Kidney (tissue), 14 donors: ENCODE results near the gene GNAI3. TPM values are rescaled to one million over a fixed set of nuclear protein-coding genes. Genes with fewer than 3 reads are reported as not detected.

Experiments used
- DNase-seq, 5 donors: peaks; one replicate each; pipeline ENCODE4 v3.0.0-alpha.2; 2013 to 2020
- FAIRE-seq: peaks from 2 replicates; lab custom pipeline; 2012; peaks lifted over from hg19 to GRCh38; lab: Jason Lieb, UNC
- H3K27ac ChIP-seq, 2 donors: one replicate each; pipeline ENCODE4 v1.7.0; 2013; ENCODE audit warnings: low read depth in 2 of 2, low read length in 2 of 2, inconsistent platforms in 1 of 2
- H3K27me3 ChIP-seq: one replicate; pipeline ENCODE4 v1.7.1; 2013; ENCODE audit warnings: low read length, inconsistent platforms; ENCODE audit not compliant: control insufficient read depth, insufficient read depth
- H3K36me3 ChIP-seq, 3 donors: one replicate each; pipeline versions ENCODE4 v1.7.0 to v1.7.1; 2013; ENCODE audit warnings: low read length in 3 of 3, control low read depth in 1 of 3, inconsistent platforms in 1 of 3; ENCODE audit not compliant: insufficient read depth in 3 of 3, control insufficient read depth in 2 of 3
- H3K4me1 ChIP-seq, 3 donors: one replicate each; pipeline versions ENCODE4 v1.7.0 to v1.7.1; 2013; ENCODE audit warnings: low read length in 3 of 3, inconsistent platforms in 1 of 3, low read depth in 1 of 3; ENCODE audit not compliant: control insufficient read depth in 2 of 3, insufficient read depth in 2 of 3
- H3K4me3 ChIP-seq, 3 donors: one replicate each; pipeline versions ENCODE4 v1.7.0 to v1.8.1; 2013; ENCODE audit warnings: low read length in 3 of 3, control low read depth in 1 of 3, inconsistent platforms in 1 of 3
- H3K9ac ChIP-seq, 3 donors: one replicate each; pipeline versions ENCODE4 v1.7.0 to v1.7.1; 2013; ENCODE audit warnings: low read length in 3 of 3, control low read depth in 1 of 3, inconsistent platforms in 1 of 3
- H3K9me3 ChIP-seq, 3 donors: one replicate each; pipeline versions ENCODE4 v1.7.0 to v1.7.1; 2013; ENCODE audit warnings: low read length in 3 of 3, control low read depth in 1 of 3, inconsistent platforms in 1 of 3; ENCODE audit not compliant: control insufficient read depth in 2 of 3, insufficient read depth in 1 of 3
- CTCF ChIP-seq: IDR thresholded peaks from 3 replicates; pipeline ENCODE4 v1.5.1; 2012; ENCODE audit warnings: mild to moderate bottlenecking, moderate library complexity, borderline replicate concordance; ENCODE audit not compliant: insufficient read depth; ENCODE audit errors: extremely low read depth
- intact Hi-C: fragments of 100-400 bp; cut with DNase I; formaldehyde crosslinking; loops from one replicate; pipeline ENCODE4 v1.11.1; 2022
- polyA plus RNA-seq: library from polyadenylated mRNA; stranded (reverse); fragments of 350-450 nt; fragmentation: Illumina TruSeq; extraction: RNeasy Lipid Tissue Mini Kit (QIAGEN cat#74804); gene quantifications from one replicate; pipeline ENCODE4 v1.2.3, GENCODE V29; 2014; ENCODE audit warnings: low read depth, low replicate concordance; ENCODE audit not compliant: insufficient read depth
- total RNA-seq: library from RNA; stranded (reverse); fragmentation: NEBNext Ultra II Directional; extraction: Animal tissue kit (Norgen Biotek cat#: 25700); gene quantifications from one replicate; pipeline ENCODE4 v1.2.1, GENCODE V29; 2021
- donor health status: control.
- donor health status: control.
- donor health status: control.
- donor health status: control.
- donor health status: control.
- donor health status: DM: yes; HTN: yes; CAD: no.
- donor health status: Normal renal cell carcinoma (clear cell type).

Gene GNAI3
- total and polyA plus RNA-seq, 2 donors from 2014 or later, result 4.2 to 8.0 TPM

- FAIRE-seq (no peak), DNase-seq (peak in 1 of 5 donors; percentile 62)
- Histone ChIP-seq H3K9ac (peak overlapping the region in 1 of 3 donors; percentile 99), H3K9me3 (no peaks in the 10 kb centered on the region), H3K27me3 (no peaks in the 10 kb centered on the region), H3K36me3 (peaks cover 0 to 2% (median 0%) of the 10 kb centered on the region in 3 donors), H3K4me1 (peaks cover 3 to 34% (median 6%) of the 10 kb centered on the region in 3 donors), H3K27ac (no peak overlapping the region), H3K4me3 (peak overlapping the region; percentile 44 to 95 (median 88))
- intact Hi-C loops, result loop anchor here (10.0 kb wide), 1 partner anchor 87 kb away; the partner anchor contains the start of gene GPR61
- TF ChIP-seq CTCF, result no peak
These were observed 73.1 kb downstream of the GNAI3 start for GRCh38 chr1:109621379-109622136.

- no peak for TF ChIP-seq CTCF
- DNase-seq (no peak), FAIRE-seq (no peak)
- intact Hi-C loops, result loop anchor here (10.0 kb wide), 1 partner anchor 88 kb away; the partner anchor contains the start of gene GPR61
- Histone ChIP-seq H3K27ac (no peak overlapping the region), H3K4me1 (peaks cover 3 to 34% (median 6%) of the 10 kb centered on the region in 3 donors), H3K27me3 (no peaks in the 10 kb centered on the region), H3K4me3 (peak overlapping the region in 1 of 3 donors; percentile 95), H3K9me3 (no peaks in the 10 kb centered on the region), H3K36me3 (peaks cover 0 to 8% (median 2%) of the 10 kb centered on the region in 3 donors), H3K9ac (peak overlapping the region in 1 of 3 donors; percentile 12)
These were observed 73.9 kb downstream of the GNAI3 start for GRCh38 chr1:109622137-109622892.

- FAIRE-seq, result no peak
- H3K27ac ChIP-seq, result no peak overlapping the region
These were observed 74.5 kb downstream of the GNAI3 start for GRCh38 chr1:109622895-109623294.

More at GRCh38 chr1:109622895-109623294, 74.5 kb downstream of the GNAI3 start:
- TF ChIP-seq CTCF, result no peak
- intact Hi-C loops, result loop anchor here (10.0 kb wide), 1 partner anchor 88 kb away; the partner anchor contains the start of gene GPR61
- DNase-seq, result no peak
- peaks cover 3 to 34% (median 6%) of the 10 kb centered on the region in 3 donors for H3K4me1 ChIP-seq
- no peaks in the 10 kb centered on the region for H3K9me3 ChIP-seq
- H3K9ac ChIP-seq, result peak overlapping the region in 1 of 3 donors; percentile 12
- no peak overlapping the region for H3K4me3 ChIP-seq
- H3K27me3 ChIP-seq, result no peaks in the 10 kb centered on the region
- peaks cover 0 to 14% (median 2%) of the 10 kb centered on the region in 3 donors for H3K36me3 ChIP-seq
